ENCODE data around the gene GNB3.

- TF ChIP-seq SIN3A (IDR thresholded peaks at IDR 0.05; ENCODE audit: borderline replicate concordance, insufficient read depth, low read depth, low read length) (no peak), CTCF (IDR thresholded peaks at IDR 0.05) (no peak), POLR2AphosphoS5 (IDR thresholded peaks at IDR 0.05; ENCODE audit: low read depth, low read length) (no peak), TCF7L2 (IDR thresholded peaks at IDR 0.05; ENCODE audit: low read depth, low read length) (no peak), REST (IDR thresholded peaks at IDR 0.05; ENCODE audit: insufficient read depth in 1 of 2, low read depth in 2 of 2, low read length in 1 of 2) (no peak)
These were observed 33.6 kb upstream of the GNB3 start for GRCh38 chr12:6807170-6807569.
